NCI-H1092 (cell line): ENCODE results near the gene STAB1.

Experiments used
- DNase-seq: peaks from one replicate; lab custom pipeline; 2025; lab: John Stamatoyannopoulos, UW

Gene STAB1

GRCh38 chr3:52487050-52487787 lies 7.9 kb upstream of the STAB1 start:
- no peak for DNase-seq

DNA sequence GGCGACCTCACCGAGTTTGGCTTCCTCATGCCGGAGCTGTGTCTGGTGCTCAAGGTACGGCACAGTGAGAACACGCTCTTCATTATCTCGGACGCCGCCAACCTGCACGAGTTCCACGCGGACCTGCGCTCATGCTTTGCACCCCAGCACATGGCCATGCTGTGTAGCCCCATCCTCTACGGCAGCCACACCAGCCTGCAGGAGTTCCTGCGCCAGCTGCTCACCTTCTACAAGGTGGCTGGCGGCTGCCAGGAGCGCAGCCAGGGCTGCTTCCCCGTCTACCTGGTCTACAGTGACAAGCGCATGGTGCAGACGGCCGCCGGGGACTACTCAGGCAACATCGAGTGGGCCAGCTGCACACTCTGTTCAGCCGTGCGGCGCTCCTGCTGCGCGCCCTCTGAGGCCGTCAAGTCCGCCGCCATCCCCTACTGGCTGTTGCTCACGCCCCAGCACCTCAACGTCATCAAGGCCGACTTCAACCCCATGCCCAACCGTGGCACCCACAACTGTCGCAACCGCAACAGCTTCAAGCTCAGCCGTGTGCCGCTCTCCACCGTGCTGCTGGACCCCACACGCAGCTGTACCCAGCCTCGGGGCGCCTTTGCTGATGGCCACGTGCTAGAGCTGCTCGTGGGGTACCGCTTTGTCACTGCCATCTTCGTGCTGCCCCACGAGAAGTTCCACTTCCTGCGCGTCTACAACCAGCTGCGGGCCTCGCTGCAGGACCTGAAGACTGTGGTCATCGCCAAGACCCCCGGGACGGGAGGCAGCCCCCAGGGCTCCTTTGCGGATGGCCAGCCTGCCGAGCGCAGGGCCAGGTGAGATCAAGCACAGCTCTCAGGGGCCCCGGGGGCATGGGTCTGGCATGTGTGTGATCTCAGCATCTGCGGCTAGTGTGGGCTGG lies 7.1 kb upstream of the STAB1 start:
- no peak for DNase-seq

GRCh38 chr3:52488746-52489145 lies 6.4 kb upstream of the STAB1 start:
- no peak for DNase-seq

- DNase-seq = no peak
These were observed 5.7 kb upstream of the STAB1 start for GRCh38 chr3:52489453-52489852.

GRCh38 chr3:52490035-52490938 lies 4.9 kb upstream of the STAB1 start:
- DNase-seq = no peak

- DNase-seq = no peak
These were observed 4.1 kb upstream of the STAB1 start for GRCh38 chr3:52490939-52491526.

DNA sequence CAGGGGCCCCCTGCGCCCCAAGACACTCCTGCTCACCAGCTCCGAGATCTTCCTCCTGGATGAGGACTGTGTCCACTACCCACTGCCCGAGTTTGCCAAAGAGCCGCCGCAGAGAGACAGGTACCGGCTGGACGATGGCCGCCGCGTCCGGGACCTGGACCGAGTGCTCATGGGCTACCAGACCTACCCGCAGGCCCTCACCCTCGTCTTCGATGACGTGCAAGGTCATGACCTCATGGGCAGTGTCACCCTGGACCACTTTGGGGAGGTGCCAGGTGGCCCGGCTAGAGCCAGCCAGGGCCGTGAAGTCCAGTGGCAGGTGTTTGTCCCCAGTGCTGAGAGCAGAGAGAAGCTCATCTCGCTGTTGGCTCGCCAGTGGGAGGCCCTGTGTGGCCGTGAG lies 3.1 kb upstream of the STAB1 start:
- no peak for DNase-seq

GRCh38 chr3:52493232-52494017 lies 1.7 kb upstream of the STAB1 start:
- no peak for DNase-seq

DNA sequence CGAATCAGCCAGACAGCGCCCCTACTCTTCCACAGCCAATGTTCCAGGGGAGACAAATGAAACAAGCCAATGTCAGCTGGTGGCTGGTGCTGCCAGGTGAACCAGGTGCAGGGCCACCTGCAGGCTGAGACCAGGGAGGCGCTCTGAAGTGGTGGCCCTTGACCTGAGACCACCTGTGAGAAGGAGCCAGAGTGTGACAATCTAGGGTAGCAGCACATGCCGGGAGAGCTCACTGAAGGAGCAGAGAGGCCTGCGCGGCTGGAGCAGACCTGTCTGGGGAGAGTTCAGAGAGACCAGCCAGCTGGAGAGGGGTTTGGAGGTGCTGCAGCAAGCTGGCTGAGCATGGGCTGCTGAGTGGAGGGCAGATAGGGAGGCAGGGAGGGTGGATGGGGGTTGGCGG lies 693 bp upstream of the STAB1 start:
- DNase-seq = no peak

DNA sequence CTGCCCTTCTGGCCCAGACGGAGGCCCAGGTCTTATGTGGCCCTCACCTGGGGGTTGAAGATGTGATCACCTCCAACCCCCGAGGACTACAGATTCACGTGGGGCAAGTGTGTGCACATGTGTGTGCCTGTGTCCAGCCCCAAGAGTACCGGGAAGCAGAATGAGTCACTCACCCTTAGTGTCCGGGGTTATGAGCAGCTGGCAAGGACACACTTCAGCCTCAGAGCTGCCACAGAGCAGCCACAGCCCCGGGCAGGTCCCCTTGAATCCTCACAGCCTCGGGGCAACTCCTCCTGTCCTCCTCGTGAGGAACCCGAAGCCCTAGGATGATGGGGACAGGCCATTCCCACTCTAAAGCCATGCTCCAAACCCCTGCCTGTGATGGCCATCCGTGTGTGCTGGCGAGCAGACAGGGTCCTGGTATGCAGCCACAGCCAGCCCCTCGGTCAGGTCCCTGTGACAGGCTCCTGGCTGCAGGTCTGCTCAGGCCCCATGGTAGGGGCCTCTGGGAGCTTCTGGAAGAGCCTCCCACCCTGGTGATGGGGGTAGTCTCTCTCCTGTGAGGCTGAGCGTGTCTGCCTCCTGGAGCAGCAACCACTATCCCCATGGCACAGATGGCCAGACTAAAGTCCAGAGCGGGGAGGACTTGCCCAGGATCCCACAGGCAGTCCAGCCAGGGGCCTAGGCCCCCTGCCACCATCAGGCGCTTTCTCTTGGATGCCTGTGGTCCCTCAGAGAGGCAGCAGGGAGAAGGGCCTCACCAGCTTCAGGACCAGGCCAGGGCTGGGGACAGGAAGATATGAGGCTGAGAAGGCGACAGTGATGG lies 852 bp downstream of the STAB1 start:
- DNase-seq = no peak

DNA sequence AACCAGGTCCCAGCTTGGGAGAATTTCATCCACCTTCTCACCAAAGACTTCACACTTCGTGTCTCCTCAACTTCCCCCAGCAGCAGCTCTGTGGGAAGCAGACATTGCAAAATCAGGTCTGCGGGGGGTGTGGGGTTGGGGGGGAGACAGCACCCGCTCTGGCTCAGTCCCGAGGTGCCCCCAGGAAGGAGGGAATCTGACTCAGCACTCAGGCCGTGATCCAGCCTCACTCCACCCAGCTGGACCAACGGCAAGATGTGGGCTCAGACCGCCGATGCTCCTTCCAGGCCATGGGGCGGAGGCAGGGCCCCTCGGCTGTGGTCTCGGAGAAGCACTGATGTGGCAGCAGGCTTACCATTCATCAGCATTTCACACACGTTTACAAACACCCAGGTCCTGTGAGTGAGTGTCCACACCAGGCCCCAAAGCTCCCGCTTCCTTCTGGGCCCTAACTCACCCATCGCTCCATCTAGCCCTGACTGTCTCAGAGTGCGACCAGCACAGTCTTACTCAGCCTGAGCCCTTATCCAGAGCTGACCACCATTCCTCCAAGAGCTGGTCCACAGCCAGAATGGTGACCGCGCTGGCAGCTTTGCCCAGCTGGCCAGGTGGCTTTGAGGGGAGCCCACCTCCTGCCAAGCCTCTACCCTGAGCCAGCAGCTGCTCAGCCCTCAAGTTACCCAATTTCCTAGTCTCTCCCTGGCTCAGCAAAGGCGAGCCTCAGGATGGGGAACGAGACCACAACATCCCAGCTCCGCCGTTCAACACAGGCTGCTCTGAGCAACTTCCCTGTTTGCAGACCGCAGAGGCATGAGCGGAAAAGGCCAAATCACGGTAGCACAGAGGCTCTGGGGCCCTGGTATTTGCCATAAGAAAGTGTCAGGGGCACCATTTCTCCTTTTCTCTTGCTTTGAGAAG lies 3.3 kb downstream of the STAB1 start:
- no peak for DNase-seq

GRCh38 chr3:52501046-52501445 lies 5.9 kb downstream of the STAB1 start:
- DNase-seq = no peak

GRCh38 chr3:52502001-52502400 lies 6.9 kb downstream of the STAB1 start:
- no peak for DNase-seq

GRCh38 chr3:52502808-52503350 lies 7.7 kb downstream of the STAB1 start:
- no peak for DNase-seq

GRCh38 chr3:52503788-52504424 lies 8.8 kb downstream of the STAB1 start:
- DNase-seq = no peak

DNA sequence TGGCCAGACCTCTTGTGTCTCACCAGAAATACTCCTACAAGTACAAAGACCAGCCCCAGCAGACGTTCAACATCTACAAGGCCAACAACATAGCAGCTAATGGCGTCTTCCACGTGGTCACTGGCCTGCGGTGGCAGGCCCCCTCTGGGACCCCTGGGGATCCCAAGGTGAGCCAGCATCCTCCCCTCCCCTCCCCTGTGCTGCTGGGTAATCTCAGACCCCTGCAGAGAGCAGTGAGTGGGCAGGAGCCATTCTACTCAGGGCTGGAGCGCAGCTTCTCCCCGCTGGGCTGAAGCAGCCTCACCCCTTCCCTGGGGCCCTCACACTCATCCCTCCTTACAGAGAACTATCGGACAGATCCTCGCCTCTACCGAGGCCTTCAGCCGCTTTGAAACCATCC lies 9.8 kb downstream of the STAB1 start:
- no peak for DNase-seq

DNA sequence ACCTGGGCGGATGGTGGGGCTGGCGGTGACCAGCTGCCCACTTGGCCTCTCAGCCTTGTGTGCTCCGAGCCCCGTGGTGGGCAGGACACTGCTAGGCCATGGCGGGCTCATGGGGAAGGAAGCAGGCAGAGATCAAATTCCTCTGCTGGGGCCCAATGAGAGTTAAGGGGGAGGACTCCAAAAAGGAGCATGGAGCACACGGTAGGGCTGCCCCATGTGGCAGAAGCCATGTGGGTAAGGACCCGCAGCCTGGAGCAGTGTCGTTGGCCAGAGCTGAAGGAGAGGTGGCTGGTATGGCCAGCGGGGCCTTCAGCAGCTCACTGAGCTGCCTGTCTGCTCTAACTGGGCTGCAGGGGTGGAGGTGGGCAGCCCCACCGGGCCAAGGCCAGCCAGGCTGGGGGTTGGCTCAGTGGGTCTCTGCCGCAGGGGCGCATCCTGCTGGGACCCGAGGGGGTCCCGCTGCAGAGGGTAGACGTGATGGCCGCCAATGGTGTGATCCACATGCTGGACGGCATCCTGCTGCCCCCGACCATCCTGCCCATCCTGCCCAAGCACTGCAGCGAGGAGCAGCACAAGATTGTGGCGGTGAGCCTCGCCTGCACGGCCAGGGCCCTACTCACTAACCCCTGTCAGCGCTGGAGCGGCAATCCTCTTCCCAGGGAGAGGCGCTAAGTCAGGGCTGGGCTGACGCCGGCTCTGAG lies 11.3 kb downstream of the STAB1 start:
- no peak for DNase-seq

GRCh38 chr3:52507359-52507758 lies 12.2 kb downstream of the STAB1 start:
- no peak for DNase-seq
